ENCODE data around the gene GPR37. TPM values are rescaled to one million over a fixed set of nuclear protein-coding genes. Genes with fewer than 3 reads are reported as not detected.

GPR37 gene
- total and polyA plus RNA-seq, 3 donors from 2014 or later, result 41.9 to 76.3 (median 65.4) TPM

GRCh38 chr7:124762611-124763143, 2.9 kb downstream of the GPR37 start:
- 37 to 49% methylated on average over 4 of the region's 4 CpGs for WGBS, 2 donors
- no peak for DNase-seq
- peak overlapping the region; percentile 60 to 68 for H3K4me3 ChIP-seq

GRCh38 chr7:124761164-124761715, 4.4 kb downstream of the GPR37 start:
- Histone ChIP-seq H3K36me3 (ENCODE audit: low read depth, missing control alignments) (no peaks in the 10 kb centered on the region), H3K4me3 (peak overlapping the region in 1 of 2 donors; percentile 12), H3K27ac (peak overlapping the region in 1 of 2 donors; percentile 9), H3K4me1 (peaks cover 4% of the 10 kb centered on the region), H3K27me3 (no peaks in the 10 kb centered on the region), H3K9me3 (no peaks in the 10 kb centered on the region)
- intact Hi-C loops (cut with DNase I; ENCODE audit: low total_unique reads), result no loop called here
- whole genome bisulfite sequencing, 2 donors, result 60 to 61% methylated on average over 2 of the region's 2 CpGs
- peak; percentile 47 for DNase-seq
- TF ChIP-seq POLR2A (IDR thresholded peaks at IDR 0.05), result no peak
- no peak for TF ChIP-seq CTCF (IDR thresholded peaks at IDR 0.05)

More at GRCh38 chr7:124762611-124763143, 2.9 kb downstream of the GPR37 start:
- H3K27me3 ChIP-seq, result no peaks in the 10 kb centered on the region
- no peaks in the 10 kb centered on the region for H3K9me3 ChIP-seq
- no peaks in the 10 kb centered on the region for H3K36me3 ChIP-seq (ENCODE audit: low read depth, missing control alignments)
- TF ChIP-seq CTCF (IDR thresholded peaks at IDR 0.05) (no peak), POLR2A (IDR thresholded peaks at IDR 0.05) (no peak)
- peak overlapping the region; percentile 60 to 78 for H3K27ac ChIP-seq
- intact Hi-C loops (cut with DNase I; ENCODE audit: low total_unique reads), result no loop called here
- no peaks in the 10 kb centered on the region for H3K4me1 ChIP-seq

- Histone ChIP-seq H3K9me3 (no peaks in the 10 kb centered on the region), H3K27me3 (no peaks in the 10 kb centered on the region), H3K27ac (no peak overlapping the region), H3K36me3 (ENCODE audit: low read depth, missing control alignments) (no peaks in the 10 kb centered on the region), H3K4me3 (no peak overlapping the region), H3K4me1 (peaks cover 7% of the 10 kb centered on the region)
- intact Hi-C loops (cut with DNase I; ENCODE audit: low total_unique reads), result no loop called here
- no peak for TF ChIP-seq POLR2A (IDR thresholded peaks at IDR 0.05)
- TF ChIP-seq CTCF (IDR thresholded peaks at IDR 0.05), result no peak
- 83 to 84% methylated on average over 2 of the region's 2 CpGs for WGBS, 2 donors
- no peak for DNase-seq
Observed at GRCh38 chr7:124758327-124758726, 7.3 kb downstream of the GPR37 start.

GRCh38 chr7:124754576-124755268, 10.9 kb downstream of the GPR37 start:
- peak overlapping the region in 1 of 2 donors; percentile 13 for H3K27ac ChIP-seq
- 41 to 43% methylated on average over 1 of the region's 1 CpG for WGBS, 2 donors

More at GRCh38 chr7:124754576-124755268, 10.9 kb downstream of the GPR37 start:
- TF ChIP-seq CTCF (IDR thresholded peaks at IDR 0.05) (no peak), POLR2A (IDR thresholded peaks at IDR 0.05) (no peak)
- H3K9me3 ChIP-seq, result no peaks in the 10 kb centered on the region
- H3K4me1 ChIP-seq, result peaks cover 7% of the 10 kb centered on the region
- intact Hi-C loops (cut with DNase I; ENCODE audit: low total_unique reads), result no loop called here
- no peaks in the 10 kb centered on the region for H3K27me3 ChIP-seq
- H3K4me3 ChIP-seq, result no peak overlapping the region
- H3K36me3 ChIP-seq (ENCODE audit: low read depth, missing control alignments), result no peaks in the 10 kb centered on the region
- DNase-seq, result no peak

Data from testis (tissue), 3 donors.